ENCODE results near the gene TSPO2. TPM values are rescaled to one million over a fixed set of nuclear protein-coding genes. Genes with fewer than 3 reads are reported as not detected.

TSPO2 gene
- total RNA-seq, 1 experiment from 2014 or later, result not detected

- DNase-seq (ENCODE audit: unreplicated experiment), result no peak
- no peak for TF ChIP-seq CTCF (IDR thresholded peaks at IDR 0.05; ENCODE audit: unreplicated experiment)
- Mint-ChIP-seq H3K36me3 (ENCODE audit: insufficient read depth, unreplicated experiment) (no peaks in the 10 kb centered on the region), H3K27me3 (ENCODE audit: insufficient read depth, unreplicated experiment) (no peaks in the 10 kb centered on the region), H3K9me3 (ENCODE audit: unreplicated experiment) (no peaks in the 10 kb centered on the region), H3K4me3 (ENCODE audit: unreplicated experiment) (no peak overlapping the region), H3K4me1 (ENCODE audit: insufficient read depth, unreplicated experiment) (peaks cover 5% of the 10 kb centered on the region), H3K27ac (ENCODE audit: low read depth, unreplicated experiment) (no peak overlapping the region)
- BruUV-seq (replicated peaks), result no TSS peak
- intact Hi-C loops (cut with micrococcal nuclease), result no loop called here
- ChIA-PET POLR2A (interaction anchor here (0.8 to 1.4 kb wide), 4 partner anchors 12 to 21 kb away, joined by 3 to 5 read pairs (median 4); no protein-coding TSS in a partner anchor), CTCF (interaction anchor here (1.0 to 4.5 kb wide), 8 partner anchors 9 to 262 kb away, joined by 3 to 38 read pairs (median 6); partner anchors contain the start of genes OARD1 and UNC5CL)
These were observed 14.7 kb downstream of the TSPO2 start for GRCh38 chr6:41056768-41057490.

- no TSS peak for BruUV-seq (replicated peaks)
- intact Hi-C loops (cut with micrococcal nuclease), result no loop called here
- H3K4me3 Mint-ChIP-seq (ENCODE audit: unreplicated experiment), result no peak overlapping the region
- no peaks in the 10 kb centered on the region for H3K9me3 Mint-ChIP-seq (ENCODE audit: unreplicated experiment)
- no peak for TF ChIP-seq CTCF (IDR thresholded peaks at IDR 0.05; ENCODE audit: unreplicated experiment)
- H3K36me3 Mint-ChIP-seq (ENCODE audit: insufficient read depth, unreplicated experiment), result peaks cover 10% of the 10 kb centered on the region
- H3K27ac Mint-ChIP-seq (ENCODE audit: low read depth, unreplicated experiment), result no peak overlapping the region
- ChIA-PET CTCF (interaction anchor here (0.6 to 1.6 kb wide), 9 partner anchors 9 to 1708 kb away, joined by 3 to 8 read pairs (median 4); no protein-coding TSS in a partner anchor), POLR2A (interaction anchor here (1.4 kb wide), 1 partner anchor 16 kb away, joined by 4 read pairs; no protein-coding TSS in a partner anchor)
- H3K4me1 Mint-ChIP-seq (ENCODE audit: insufficient read depth, unreplicated experiment), result peaks cover 5% of the 10 kb centered on the region
- DNase-seq (ENCODE audit: unreplicated experiment), result no peak
- H3K27me3 Mint-ChIP-seq (ENCODE audit: insufficient read depth, unreplicated experiment), result no peaks in the 10 kb centered on the region
These were observed 16.5 kb downstream of the TSPO2 start for GRCh38 chr6:41058783-41059181.

- POLR2A ChIA-PET, result interaction anchor here (1.4 kb wide), 1 partner anchor 15 kb away, joined by 4 read pairs; no protein-coding TSS in a partner anchor
- Mint-ChIP-seq H3K4me1 (ENCODE audit: insufficient read depth, unreplicated experiment) (peaks cover 5% of the 10 kb centered on the region), H3K27ac (ENCODE audit: low read depth, unreplicated experiment) (no peak overlapping the region), H3K36me3 (ENCODE audit: insufficient read depth, unreplicated experiment) (peaks cover 17% of the 10 kb centered on the region), H3K27me3 (ENCODE audit: insufficient read depth, unreplicated experiment) (no peaks in the 10 kb centered on the region), H3K4me3 (ENCODE audit: unreplicated experiment) (no peak overlapping the region), H3K9me3 (ENCODE audit: unreplicated experiment) (no peaks in the 10 kb centered on the region)
- CTCF ChIA-PET, result interaction anchor here (0.6 to 1.6 kb wide), 4 partner anchors 9 to 1709 kb away, joined by 3 to 8 read pairs (median 4); no protein-coding TSS in a partner anchor
- no peak for TF ChIP-seq CTCF (IDR thresholded peaks at IDR 0.05; ENCODE audit: unreplicated experiment)
- intact Hi-C loops (cut with micrococcal nuclease), result no loop called here
- no peak for DNase-seq (ENCODE audit: unreplicated experiment)
- no TSS peak for BruUV-seq (replicated peaks)
These were observed 17.3 kb downstream of the TSPO2 start for GRCh38 chr6:41059556-41059955.

GRCh38 chr6:41061196-41061726 is 19.0 kb downstream of the TSPO2 start:
- Mint-ChIP-seq H3K36me3 (ENCODE audit: insufficient read depth, unreplicated experiment) (peaks cover 34% of the 10 kb centered on the region), H3K9me3 (ENCODE audit: unreplicated experiment) (no peaks in the 10 kb centered on the region), H3K4me1 (ENCODE audit: insufficient read depth, unreplicated experiment) (peaks cover 6% of the 10 kb centered on the region), H3K4me3 (ENCODE audit: unreplicated experiment) (no peak overlapping the region), H3K27ac (ENCODE audit: low read depth, unreplicated experiment) (no peak overlapping the region), H3K27me3 (ENCODE audit: insufficient read depth, unreplicated experiment) (no peaks in the 10 kb centered on the region)
- POLR2A ChIA-PET, result interaction anchor here (0.6 to 1.3 kb wide), 3 partner anchors 10 to 1683 kb away, joined by 3 to 4 read pairs (median 3); no protein-coding TSS in a partner anchor
- BruUV-seq (replicated peaks), result no TSS peak
- CTCF ChIA-PET, result interaction anchor here (0.5 to 1.5 kb wide), 2 partner anchors 33 to 721 kb away, joined by 3 read pairs; no protein-coding TSS in a partner anchor
- TF ChIP-seq CTCF (IDR thresholded peaks at IDR 0.05; ENCODE audit: unreplicated experiment), result no peak
- DNase-seq (ENCODE audit: unreplicated experiment), result no peak
- intact Hi-C loops (cut with micrococcal nuclease), result no loop called here
